ENCODE data around the gene TRIM13. TPM values are rescaled to one million over a fixed set of nuclear protein-coding genes. Genes with fewer than 3 reads are reported as not detected.

Gene TRIM13
- total and polyA plus RNA-seq, 2 of the 13 experiments (the other 11 are each of a cell fraction or from before 2014, with no cell fraction given), result 22.0 to 24.4 TPM

- TF ChIP-seq, protein P1, sequence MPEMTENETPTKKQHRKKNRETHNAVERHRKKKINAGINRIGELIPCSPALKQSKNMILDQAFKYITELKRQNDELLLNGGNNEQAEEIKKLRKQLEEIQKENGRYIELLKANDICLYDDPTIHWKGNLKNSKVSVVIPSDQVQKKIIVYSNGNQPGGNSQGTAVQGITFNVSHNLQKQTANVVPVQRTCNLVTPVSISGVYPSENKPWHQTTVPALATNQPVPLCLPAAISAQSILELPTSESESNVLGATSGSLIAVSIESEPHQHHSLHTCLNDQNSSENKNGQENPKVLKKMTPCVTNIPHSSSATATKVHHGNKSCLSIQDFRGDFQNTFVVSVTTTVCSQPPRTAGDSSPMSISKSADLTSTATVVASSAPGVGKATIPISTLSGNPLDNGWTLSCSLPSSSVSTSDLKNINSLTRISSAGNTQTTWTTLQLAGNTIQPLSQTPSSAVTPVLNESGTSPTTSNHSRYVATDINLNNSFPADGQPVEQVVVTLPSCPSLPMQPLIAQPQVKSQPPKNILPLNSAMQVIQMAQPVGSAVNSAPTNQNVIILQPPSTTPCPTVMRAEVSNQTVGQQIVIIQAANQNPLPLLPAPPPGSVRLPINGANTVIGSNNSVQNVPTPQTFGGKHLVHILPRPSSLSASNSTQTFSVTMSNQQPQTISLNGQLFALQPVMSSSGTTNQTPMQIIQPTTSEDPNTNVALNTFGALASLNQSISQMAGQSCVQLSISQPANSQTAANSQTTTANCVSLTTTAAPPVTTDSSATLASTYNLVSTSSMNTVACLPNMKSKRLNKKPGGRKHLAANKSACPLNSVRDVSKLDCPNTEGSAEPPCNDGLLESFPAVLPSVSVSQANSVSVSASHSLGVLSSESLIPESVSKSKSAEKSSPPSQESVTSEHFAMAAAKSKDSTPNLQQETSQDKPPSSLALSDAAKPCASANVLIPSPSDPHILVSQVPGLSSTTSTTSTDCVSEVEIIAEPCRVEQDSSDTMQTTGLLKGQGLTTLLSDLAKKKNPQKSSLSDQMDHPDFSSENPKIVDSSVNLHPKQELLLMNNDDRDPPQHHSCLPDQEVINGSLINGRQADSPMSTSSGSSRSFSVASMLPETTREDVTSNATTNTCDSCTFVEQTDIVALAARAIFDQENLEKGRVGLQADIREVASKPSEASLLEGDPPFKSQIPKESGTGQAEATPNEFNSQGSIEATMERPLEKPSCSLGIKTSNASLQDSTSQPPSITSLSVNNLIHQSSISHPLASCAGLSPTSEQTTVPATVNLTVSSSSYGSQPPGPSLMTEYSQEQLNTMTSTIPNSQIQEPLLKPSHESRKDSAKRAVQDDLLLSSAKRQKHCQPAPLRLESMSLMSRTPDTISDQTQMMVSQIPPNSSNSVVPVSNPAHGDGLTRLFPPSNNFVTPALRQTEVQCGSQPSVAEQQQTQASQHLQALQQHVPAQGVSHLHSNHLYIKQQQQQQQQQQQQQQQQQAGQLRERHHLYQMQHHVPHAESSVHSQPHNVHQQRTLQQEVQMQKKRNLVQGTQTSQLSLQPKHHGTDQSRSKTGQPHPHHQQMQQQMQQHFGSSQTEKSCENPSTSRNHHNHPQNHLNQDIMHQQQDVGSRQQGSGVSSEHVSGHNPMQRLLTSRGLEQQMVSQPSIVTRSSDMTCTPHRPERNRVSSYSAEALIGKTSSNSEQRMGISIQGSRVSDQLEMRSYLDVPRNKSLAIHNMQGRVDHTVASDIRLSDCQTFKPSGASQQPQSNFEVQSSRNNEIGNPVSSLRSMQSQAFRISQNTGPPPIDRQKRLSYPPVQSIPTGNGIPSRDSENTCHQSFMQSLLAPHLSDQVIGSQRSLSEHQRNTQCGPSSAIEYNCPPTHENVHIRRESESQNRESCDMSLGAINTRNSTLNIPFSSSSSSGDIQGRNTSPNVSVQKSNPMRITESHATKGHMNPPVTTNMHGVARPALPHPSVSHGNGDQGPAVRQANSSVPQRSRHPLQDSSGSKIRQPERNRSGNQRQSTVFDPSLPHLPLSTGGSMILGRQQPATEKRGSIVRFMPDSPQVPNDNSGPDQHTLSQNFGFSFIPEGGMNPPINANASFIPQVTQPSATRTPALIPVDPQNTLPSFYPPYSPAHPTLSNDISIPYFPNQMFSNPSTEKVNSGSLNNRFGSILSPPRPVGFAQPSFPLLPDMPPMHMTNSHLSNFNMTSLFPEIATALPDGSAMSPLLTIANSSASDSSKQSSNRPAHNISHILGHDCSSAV (CRISPR knock-in tag; IDR thresholded peaks at IDR 0.05; ENCODE audit: borderline replicate concordance), result no peak
- TF ChIP-seq ZNF468 (CRISPR knock-in tag; IDR thresholded peaks at IDR 0.05) (no peak), CHD2 (IDR thresholded peaks at IDR 0.05; ENCODE audit: low read depth, low read length) (peak; percentile 49; the same call in 1 of the 2 replicates), ZFP36L1 (CRISPR knock-in tag; IDR thresholded peaks at IDR 0.05) (no peak), ZNF780A (CRISPR knock-in tag; IDR thresholded peaks at IDR 0.05) (no peak), MNT (IDR thresholded peaks at IDR 0.05) (no peak), TFDP2 (CRISPR knock-in tag; IDR thresholded peaks at IDR 0.05) (peak; percentile 83), CBX5 (CRISPR knock-in tag; IDR thresholded peaks at IDR 0.05; ENCODE audit: borderline replicate concordance) (no peak), TGIF2 (CRISPR knock-in tag; IDR thresholded peaks at IDR 0.05) (no peak), HIVEP1 (CRISPR knock-in tag; IDR thresholded peaks at IDR 0.05) (no peak), YEATS2 (CRISPR knock-in tag; IDR thresholded peaks at IDR 0.05; ENCODE audit: borderline replicate concordance) (no peak), ZC3H13 (CRISPR knock-in tag; IDR thresholded peaks at IDR 0.05) (no peak), NRL (CRISPR knock-in tag; IDR thresholded peaks at IDR 0.05; ENCODE audit: borderline replicate concordance) (no peak), E2F2 (CRISPR knock-in tag; IDR thresholded peaks at IDR 0.05; ENCODE audit: borderline replicate concordance) (no peak)
- TF ChIP-seq, protein P2, sequence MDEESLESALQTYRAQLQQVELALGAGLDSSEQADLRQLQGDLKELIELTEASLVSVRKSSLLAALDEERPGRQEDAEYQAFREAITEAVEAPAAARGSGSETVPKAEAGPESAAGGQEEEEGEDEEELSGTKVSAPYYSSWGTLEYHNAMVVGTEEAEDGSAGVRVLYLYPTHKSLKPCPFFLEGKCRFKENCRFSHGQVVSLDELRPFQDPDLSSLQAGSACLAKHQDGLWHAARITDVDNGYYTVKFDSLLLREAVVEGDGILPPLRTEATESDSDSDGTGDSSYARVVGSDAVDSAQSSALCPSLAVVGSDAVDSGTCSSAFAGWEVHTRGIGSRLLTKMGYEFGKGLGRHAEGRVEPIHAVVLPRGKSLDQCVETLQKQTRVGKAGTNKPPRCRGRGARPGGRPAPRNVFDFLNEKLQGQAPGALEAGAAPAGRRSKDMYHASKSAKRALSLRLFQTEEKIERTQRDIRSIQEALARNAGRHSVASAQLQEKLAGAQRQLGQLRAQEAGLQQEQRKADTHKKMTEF (CRISPR knock-in tag; IDR thresholded peaks at IDR 0.05), result peak; percentile 55; the same call in 1 of the 2 replicates
Measured at GRCh38 chr13:49996161-49996915, 504 bp upstream of the TRIM13 start (continued).
